Measurements from ENCODE around the gene TENM4.

DNA sequence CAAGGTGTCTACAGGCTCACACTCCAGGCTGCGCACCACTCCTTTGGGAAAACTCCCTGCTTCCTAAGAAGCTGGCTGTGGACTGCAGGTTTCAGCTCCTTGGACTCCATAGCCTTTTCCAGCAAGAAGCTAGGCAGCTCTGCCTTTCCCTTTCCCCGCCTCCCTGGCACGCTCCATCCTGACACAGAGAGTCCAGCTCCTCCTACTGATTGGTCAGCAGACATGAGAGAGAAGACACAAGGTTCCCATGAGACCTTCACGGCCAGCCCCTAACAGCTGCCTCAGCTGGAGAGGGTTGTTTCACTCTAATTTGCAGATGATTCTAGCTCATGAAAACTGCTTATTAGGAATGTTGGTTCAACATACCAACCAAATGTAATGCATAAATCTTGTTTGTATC, 27.6 kb downstream of the TENM4 start:
- TF ChIP-seq, protein P1, sequence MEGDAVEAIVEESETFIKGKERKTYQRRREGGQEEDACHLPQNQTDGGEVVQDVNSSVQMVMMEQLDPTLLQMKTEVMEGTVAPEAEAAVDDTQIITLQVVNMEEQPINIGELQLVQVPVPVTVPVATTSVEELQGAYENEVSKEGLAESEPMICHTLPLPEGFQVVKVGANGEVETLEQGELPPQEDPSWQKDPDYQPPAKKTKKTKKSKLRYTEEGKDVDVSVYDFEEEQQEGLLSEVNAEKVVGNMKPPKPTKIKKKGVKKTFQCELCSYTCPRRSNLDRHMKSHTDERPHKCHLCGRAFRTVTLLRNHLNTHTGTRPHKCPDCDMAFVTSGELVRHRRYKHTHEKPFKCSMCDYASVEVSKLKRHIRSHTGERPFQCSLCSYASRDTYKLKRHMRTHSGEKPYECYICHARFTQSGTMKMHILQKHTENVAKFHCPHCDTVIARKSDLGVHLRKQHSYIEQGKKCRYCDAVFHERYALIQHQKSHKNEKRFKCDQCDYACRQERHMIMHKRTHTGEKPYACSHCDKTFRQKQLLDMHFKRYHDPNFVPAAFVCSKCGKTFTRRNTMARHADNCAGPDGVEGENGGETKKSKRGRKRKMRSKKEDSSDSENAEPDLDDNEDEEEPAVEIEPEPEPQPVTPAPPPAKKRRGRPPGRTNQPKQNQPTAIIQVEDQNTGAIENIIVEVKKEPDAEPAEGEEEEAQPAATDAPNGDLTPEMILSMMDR (IDR thresholded peaks at IDR 0.05), result no peak
- TF ChIP-seq POLR2A (IDR thresholded peaks at IDR 0.05), result no peak

Data from uterus (tissue), 2 donors.